Measurements from ENCODE around the gene LRRFIP1.

- no peak for TF ChIP-seq CTCF (IDR thresholded peaks at IDR 0.05)
- no peak for TF ChIP-seq POLR2A (IDR thresholded peaks at IDR 0.05)
Observed at GRCh38 chr2:237708491-237708890, 81.1 kb downstream of the LRRFIP1 start.
